GM20431 (cell line): ENCODE measurements around the gene FRY.

Experiments
- in situ Hi-C: fragments of 300-500 bp; cut with MseI, MboI; formaldehyde crosslinking; loops from one replicate; pipeline ENCODE4 v1.15.0; 2020; ENCODE audit warnings: low sequenced_read_pairs; ENCODE audit not compliant: unreplicated experiment

The FRY gene

DNA sequence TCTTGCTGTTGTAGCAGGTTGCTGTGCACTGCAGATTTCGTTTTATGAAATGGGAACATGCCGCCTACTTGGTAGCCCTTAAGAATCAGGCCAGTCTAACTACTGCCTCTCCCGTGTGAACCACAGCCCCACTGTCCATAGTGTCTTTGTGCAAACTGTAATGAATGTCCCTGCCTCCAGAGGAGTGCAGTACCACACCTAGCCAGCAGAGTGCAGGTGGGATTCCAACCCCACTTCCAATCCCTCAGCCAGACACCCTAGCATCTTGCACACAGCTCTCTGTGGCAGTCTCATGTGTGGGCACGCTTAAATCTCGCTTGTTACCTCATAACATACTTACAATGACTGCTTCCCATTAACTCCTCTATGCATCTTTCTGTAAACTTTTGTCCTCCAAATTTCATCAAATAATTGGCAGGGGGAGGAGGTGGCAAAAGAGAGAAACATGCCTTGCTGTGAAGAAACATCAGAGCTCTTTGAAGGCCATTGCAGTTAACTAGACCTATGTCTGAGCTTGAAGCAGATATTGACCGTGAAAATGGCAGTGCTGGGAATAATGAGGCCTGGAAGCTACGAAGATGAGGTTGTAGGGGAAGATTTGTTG, 236.4 kb downstream of the FRY start:
- in situ Hi-C loops: no loop called here

- in situ Hi-C loops: no loop called here
Measured at GRCh38 chr13:32272021-32272683, 240.6 kb downstream of the FRY start.

GRCh38 chr13:32277839-32278238, 246.3 kb downstream of the FRY start:
- in situ Hi-C loops: no loop called here

- in situ Hi-C loops: no loop called here
Measured at GRCh38 chr13:32278426-32278825, 246.9 kb downstream of the FRY start.

- in situ Hi-C loops: no loop called here
Measured at GRCh38 chr13:32281096-32281495, 249.5 kb downstream of the FRY start.

DNA sequence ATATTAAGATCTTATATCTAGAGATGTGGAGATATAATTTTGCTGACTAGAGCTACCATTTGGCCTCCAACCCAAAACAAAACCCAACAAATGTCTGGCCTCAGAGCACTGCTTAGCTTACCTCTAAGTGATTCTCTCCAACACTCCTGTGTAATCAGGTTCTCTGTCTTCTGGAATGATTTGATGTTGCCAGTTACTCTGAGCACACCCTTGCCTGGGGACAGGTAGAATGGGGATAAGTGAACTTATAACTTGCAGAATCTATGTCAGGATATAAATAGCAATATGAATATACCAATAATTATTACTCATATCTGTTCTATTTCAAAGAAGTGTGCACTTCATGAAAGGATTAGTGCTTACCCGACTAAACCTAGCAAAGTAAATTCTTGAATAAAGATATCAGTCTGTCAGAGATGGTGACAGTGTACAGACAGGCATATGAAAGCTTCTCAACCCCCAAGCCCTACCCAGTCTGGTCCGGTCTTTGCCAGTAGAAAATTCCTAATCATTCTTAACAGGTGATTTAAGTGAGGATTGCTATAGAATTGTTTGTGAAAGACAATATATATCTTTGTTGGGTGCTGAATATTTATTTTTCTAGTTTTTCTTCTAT, 250.6 kb downstream of the FRY start:
- in situ Hi-C loops: no loop called here

DNA sequence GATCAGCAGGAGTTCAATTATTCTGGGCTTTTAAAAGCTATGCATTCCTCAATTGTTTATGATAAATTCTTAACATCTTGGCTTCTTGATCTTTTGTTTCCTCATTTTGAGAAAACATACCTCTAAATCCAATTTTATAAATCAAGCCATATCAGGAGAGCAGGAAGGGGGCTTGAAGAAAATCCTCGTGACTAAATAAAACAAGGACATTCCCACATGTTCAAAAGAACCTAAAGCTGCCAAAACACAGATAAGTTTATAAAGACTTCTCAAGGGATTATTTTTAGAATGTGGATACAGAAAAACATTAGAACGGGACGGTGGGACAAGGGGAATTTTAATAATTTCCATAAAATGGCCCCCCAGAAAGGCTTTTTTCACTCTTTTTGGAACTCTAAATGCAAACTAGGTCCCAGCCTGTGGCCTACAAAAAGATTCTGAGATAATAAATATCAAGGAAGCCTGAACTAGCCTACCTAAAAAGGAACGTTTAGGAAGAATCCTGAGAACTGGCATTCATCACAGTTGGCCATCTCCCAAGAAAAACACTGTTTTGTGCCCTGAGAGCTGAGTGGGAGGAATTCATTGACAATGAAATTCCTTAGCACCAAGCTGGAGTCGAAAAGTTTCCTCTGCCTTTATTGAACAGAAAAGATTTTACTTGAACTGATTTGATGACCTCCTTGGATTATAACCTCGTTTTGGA, 253.5 kb downstream of the FRY start:
- in situ Hi-C loops: no loop called here

GRCh38 chr13:32285633-32285965, 254.0 kb downstream of the FRY start:
- in situ Hi-C loops: no loop called here

GRCh38 chr13:32297206-32297605, 265.6 kb downstream of the FRY start:
- in situ Hi-C loops: no loop called here

GRCh38 chr13:32298695-32299094, 267.1 kb downstream of the FRY start:
- in situ Hi-C loops: no loop called here

DNA sequence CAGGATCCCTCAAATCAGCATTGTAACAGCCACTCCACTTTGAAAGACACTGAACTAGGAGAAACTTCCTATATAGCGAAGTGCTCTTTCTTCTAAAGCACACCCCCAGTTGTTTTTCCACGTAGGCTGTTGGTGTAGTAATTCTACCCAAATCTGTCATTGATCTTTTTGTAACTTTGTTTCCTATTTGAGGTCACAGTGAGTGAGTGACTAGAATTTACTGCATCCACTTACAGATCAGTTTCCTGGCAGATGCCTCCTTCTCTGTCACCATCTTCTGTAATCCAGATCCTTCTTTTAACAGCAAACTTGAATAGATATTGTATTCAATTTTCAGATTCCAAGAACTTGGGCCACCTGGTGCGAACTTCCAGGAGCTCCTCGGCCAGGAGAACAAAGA, 268.3 kb downstream of the FRY start:
- in situ Hi-C loops: loop anchor here (25.0 kb wide), 2 partner anchors 288 to 388 kb away; no protein-coding TSS in a partner anchor

GRCh38 chr13:32300406-32300805, 268.8 kb downstream of the FRY start:
- in situ Hi-C loops: loop anchor here (25.0 kb wide), 2 partner anchors 288 to 388 kb away; no protein-coding TSS in a partner anchor

DNA sequence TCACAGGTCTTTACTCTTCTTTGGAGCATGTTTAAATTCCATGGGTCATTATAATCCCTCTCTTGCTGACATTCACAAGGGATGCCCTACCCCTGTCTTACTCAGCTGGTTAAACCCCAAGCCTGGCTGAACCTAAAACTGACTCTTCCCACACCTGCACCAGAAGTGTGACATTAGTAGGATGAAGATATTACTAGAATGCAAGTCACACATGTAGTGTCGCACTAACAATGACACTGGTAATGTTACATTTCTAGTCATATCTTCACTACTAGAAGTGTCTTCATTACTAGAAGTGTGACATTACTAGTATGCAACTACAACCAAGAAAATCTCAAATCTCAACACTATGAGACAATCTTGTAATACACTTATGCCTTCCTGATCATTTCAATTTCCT, 269.3 kb downstream of the FRY start:
- in situ Hi-C loops: loop anchor here (25.0 kb wide), 2 partner anchors 289 to 389 kb away; no protein-coding TSS in a partner anchor

DNA sequence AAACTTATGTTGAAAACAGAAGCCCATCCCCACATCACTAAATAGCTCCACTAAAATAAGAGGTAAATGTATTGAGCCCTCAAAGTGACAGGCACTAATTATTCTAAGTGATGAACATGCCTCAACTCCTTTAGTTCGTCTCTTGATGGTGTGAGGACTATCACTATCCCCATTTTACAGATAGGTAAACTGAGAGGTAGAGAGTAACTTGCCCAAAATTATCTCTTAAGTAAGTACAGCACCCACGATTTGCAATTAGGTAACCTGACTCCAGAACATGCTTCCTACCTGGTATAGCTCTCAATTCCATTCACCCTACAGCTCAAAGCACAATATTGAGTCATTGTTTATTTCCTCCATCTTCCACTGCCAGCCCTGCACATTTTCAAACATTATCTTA, 270.9 kb downstream of the FRY start:
- in situ Hi-C loops: loop anchor here (25.0 kb wide), 2 partner anchors 290 to 390 kb away; no protein-coding TSS in a partner anchor

GRCh38 chr13:32305646-32306045, 274.1 kb downstream of the FRY start:
- in situ Hi-C loops: loop anchor here (25.0 kb wide), 2 partner anchors 293 to 393 kb away; no protein-coding TSS in a partner anchor

DNA sequence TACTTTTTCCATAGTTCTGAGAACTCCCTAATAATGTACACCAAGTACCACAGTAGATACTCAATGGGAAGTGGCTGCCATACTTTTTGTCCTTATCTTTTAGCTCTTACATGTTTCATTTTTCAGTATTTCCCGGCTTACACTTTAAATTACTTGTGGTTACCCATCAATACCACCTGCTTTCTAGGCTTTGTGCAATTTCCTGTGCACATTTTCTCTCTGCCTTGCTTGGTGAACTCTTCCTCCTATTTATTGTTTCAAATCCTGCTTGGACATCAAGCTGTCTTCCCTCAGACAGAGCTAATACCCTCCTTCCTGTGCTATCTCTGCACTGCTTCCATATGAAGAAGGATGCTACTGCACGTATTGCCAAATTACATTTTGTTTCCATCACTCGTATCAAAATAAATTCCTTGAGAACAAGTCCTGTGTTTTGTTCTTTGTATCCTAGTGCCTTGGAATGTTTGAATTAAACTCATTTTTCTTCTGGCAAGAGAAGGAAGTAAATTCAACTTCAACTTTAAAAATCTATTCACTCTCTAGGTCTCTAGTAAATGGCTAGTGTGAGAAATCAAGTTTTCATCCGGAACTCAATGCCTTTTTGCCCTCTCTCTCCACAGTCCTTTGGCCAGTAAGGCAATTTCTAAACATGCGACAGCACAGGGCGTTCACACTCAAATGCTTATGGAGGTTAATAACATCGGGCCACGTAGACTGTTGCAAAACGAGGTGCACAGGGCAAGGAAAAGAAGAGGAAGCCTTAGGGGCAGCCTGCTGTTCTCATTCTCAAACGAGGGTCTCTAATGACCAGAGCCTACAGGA, 277.9 kb downstream of the FRY start:
- in situ Hi-C loops: loop anchor here (25.0 kb wide), 2 partner anchors 297 to 397 kb away; no protein-coding TSS in a partner anchor

- in situ Hi-C loops: loop anchor here (25.0 kb wide), 2 partner anchors 298 to 398 kb away; no protein-coding TSS in a partner anchor
Measured at GRCh38 chr13:32310134-32310706, 278.6 kb downstream of the FRY start.

- in situ Hi-C loops: loop anchor here (25.0 kb wide), 2 partner anchors 299 to 399 kb away; no protein-coding TSS in a partner anchor
Measured at GRCh38 chr13:32311188-32311897, 279.8 kb downstream of the FRY start.
